Panc1 (cell line): ENCODE results near the gene CYP4B1.

Source experiments
- POLR2AphosphoS5 ChIP-seq: IDR thresholded peaks from 2 replicates; pipeline ENCODE4 v1.6.1; 2012; ENCODE audit warnings: mild to moderate bottlenecking, low read depth, low read length, moderate library complexity
- REST ChIP-seq, 2 experiments: IDR thresholded peaks; 2 replicates each; pipeline ENCODE4 v1.6.1; 2011 to 2012; ENCODE audit warnings: low read depth in 2 of 2, control low read depth in 1 of 2, low read length in 1 of 2, mild to moderate bottlenecking in 1 of 2, moderate library complexity in 1 of 2; ENCODE audit not compliant: insufficient read depth in 1 of 2
- TF ChIP-seq, protein P1 (sequence below): fragments of 450-650 bp; IDR thresholded peaks from 2 replicates; pipeline ENCODE4 v1.5.1; 2017; ENCODE audit warnings: mild to moderate bottlenecking

GRCh38 chr1:46764402-46764801 is 34.4 kb upstream of the CYP4B1 start:
- TF ChIP-seq, protein P1, sequence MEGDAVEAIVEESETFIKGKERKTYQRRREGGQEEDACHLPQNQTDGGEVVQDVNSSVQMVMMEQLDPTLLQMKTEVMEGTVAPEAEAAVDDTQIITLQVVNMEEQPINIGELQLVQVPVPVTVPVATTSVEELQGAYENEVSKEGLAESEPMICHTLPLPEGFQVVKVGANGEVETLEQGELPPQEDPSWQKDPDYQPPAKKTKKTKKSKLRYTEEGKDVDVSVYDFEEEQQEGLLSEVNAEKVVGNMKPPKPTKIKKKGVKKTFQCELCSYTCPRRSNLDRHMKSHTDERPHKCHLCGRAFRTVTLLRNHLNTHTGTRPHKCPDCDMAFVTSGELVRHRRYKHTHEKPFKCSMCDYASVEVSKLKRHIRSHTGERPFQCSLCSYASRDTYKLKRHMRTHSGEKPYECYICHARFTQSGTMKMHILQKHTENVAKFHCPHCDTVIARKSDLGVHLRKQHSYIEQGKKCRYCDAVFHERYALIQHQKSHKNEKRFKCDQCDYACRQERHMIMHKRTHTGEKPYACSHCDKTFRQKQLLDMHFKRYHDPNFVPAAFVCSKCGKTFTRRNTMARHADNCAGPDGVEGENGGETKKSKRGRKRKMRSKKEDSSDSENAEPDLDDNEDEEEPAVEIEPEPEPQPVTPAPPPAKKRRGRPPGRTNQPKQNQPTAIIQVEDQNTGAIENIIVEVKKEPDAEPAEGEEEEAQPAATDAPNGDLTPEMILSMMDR = no peak
- no peak for TF ChIP-seq REST (IDR thresholded peaks at IDR 0.05; ENCODE audit: insufficient read depth in 1 of 2, low read depth in 2 of 2, low read length in 1 of 2)
- no peak for TF ChIP-seq POLR2AphosphoS5
